ENCODE measurements around the gene TMEM170A.

DNA sequence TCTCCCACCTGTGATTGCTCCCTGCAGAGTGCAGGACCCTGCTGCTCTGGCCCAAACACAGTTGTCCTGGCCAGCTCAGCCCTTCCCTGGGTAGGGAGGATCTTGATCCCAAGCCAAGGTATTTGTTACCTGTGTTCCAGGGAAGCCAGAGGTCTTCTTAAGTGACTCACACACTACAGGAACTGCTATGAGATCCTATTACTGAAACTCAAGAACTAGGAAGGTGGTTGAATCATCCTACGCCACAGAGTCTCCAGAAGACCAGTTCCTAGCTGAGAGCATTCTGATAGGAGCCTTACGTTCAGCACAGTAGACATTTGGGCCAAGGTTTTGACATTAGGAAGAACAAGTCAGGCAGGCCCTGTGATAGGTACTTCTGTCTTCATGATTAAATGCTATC lies 18.7 kb upstream of the TMEM170A start:
- TF ChIP-seq, protein P1, sequence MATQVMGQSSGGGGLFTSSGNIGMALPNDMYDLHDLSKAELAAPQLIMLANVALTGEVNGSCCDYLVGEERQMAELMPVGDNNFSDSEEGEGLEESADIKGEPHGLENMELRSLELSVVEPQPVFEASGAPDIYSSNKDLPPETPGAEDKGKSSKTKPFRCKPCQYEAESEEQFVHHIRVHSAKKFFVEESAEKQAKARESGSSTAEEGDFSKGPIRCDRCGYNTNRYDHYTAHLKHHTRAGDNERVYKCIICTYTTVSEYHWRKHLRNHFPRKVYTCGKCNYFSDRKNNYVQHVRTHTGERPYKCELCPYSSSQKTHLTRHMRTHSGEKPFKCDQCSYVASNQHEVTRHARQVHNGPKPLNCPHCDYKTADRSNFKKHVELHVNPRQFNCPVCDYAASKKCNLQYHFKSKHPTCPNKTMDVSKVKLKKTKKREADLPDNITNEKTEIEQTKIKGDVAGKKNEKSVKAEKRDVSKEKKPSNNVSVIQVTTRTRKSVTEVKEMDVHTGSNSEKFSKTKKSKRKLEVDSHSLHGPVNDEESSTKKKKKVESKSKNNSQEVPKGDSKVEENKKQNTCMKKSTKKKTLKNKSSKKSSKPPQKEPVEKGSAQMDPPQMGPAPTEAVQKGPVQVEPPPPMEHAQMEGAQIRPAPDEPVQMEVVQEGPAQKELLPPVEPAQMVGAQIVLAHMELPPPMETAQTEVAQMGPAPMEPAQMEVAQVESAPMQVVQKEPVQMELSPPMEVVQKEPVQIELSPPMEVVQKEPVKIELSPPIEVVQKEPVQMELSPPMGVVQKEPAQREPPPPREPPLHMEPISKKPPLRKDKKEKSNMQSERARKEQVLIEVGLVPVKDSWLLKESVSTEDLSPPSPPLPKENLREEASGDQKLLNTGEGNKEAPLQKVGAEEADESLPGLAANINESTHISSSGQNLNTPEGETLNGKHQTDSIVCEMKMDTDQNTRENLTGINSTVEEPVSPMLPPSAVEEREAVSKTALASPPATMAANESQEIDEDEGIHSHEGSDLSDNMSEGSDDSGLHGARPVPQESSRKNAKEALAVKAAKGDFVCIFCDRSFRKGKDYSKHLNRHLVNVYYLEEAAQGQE (IDR thresholded peaks at IDR 0.05; ENCODE audit: unreplicated experiment) = no peak
- TF ChIP-seq, protein P2, sequence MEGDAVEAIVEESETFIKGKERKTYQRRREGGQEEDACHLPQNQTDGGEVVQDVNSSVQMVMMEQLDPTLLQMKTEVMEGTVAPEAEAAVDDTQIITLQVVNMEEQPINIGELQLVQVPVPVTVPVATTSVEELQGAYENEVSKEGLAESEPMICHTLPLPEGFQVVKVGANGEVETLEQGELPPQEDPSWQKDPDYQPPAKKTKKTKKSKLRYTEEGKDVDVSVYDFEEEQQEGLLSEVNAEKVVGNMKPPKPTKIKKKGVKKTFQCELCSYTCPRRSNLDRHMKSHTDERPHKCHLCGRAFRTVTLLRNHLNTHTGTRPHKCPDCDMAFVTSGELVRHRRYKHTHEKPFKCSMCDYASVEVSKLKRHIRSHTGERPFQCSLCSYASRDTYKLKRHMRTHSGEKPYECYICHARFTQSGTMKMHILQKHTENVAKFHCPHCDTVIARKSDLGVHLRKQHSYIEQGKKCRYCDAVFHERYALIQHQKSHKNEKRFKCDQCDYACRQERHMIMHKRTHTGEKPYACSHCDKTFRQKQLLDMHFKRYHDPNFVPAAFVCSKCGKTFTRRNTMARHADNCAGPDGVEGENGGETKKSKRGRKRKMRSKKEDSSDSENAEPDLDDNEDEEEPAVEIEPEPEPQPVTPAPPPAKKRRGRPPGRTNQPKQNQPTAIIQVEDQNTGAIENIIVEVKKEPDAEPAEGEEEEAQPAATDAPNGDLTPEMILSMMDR (conservative IDR thresholded peaks at IDR 0.05; ENCODE audit: low read depth in 2 of 2) = no peak
- TF ChIP-seq EZH2 (IDR thresholded peaks at IDR 0.05; ENCODE audit: low read depth, unreplicated experiment) (no peak), JUNB (IDR thresholded peaks at IDR 0.05; ENCODE audit: unreplicated experiment) (no peak), NANOG (IDR thresholded peaks at IDR 0.05; ENCODE audit: borderline replicate concordance) (no peak), ZNF331 (CRISPR knock-in tag; IDR thresholded peaks at IDR 0.05; ENCODE audit: low read depth) (no peak), POLR2AphosphoS5 (IDR thresholded peaks at IDR 0.05; ENCODE audit: low read depth) (no peak), EZH2phosphoT487 (IDR thresholded peaks at IDR 0.05; ENCODE audit: unreplicated experiment) (no peak), CREB1 (CRISPR knock-in tag; IDR thresholded peaks at IDR 0.05; ENCODE audit: low read depth) (no peak)

All from GM23338 (cell line).